Fibroblast of skin of right biceps (primary cell): Measurements from ENCODE around the gene MINAR2.

Experiments used
- DNase-seq: peaks from one replicate; pipeline ENCODE4 v3.0.0-alpha.2; 2013

The MINAR2 gene

DNA sequence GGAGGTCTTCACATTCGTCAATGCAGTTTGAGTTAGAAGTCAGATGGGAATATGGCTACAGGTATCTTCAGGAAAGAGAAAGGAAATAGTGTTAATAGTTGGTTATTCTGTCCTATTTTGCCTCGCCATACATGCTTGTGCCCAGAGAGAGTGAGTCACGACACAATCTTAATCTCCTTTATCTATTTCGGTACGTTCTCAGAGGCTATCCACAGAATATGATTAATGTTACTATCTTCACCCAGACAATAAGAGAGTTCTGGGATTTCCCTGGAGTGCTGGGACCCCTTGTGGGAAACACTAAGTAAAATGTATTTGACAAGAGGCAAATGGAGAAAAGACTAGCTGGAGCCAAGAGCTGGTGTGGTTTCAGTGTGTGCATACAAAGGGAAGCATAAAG, 25.5 kb downstream of the MINAR2 start:
- DNase-seq: no peak

DNA sequence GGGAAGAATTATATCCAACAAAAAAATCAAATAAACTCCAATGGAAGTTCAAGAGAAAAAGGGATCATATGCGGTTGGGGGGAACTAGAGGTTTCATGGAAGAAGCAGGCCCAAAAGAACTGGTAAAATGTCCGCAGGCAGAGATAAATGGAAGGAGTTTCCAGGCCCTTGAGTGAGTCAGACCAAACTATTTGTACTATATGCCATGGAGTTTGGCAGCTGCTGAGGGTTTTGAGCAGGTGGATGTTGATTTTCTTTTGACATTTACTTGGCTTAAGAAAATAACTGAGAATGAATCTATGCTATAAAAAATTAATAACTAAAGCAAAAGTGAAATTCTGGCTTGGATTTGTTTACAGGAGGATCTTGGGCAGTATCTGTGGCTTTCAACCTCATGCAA, 33.7 kb downstream of the MINAR2 start:
- DNase-seq: no peak

DNA sequence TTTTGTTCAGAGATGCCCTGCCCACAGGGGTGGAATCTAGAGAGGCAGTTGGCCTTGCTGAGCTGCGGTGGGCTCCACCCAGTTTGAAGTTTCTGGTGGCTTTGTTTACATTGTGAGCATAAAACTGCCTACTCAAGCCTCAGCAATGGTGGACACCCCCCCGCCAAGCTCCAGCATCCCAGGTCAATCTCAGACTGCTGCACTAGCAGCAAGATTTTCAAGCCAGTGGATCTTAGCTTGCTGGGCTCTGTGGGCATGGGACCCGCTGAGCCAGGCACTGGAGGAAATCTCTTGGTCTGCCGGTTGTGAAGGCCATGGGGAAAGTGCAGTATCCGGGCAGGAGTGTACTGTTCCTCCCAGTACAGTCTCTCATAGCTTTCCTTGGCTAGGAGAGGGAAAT, 55.5 kb downstream of the MINAR2 start:
- no peak for DNase-seq

GRCh38 chr5:129804705-129805104, 56.8 kb downstream of the MINAR2 start:
- no peak for DNase-seq

DNA sequence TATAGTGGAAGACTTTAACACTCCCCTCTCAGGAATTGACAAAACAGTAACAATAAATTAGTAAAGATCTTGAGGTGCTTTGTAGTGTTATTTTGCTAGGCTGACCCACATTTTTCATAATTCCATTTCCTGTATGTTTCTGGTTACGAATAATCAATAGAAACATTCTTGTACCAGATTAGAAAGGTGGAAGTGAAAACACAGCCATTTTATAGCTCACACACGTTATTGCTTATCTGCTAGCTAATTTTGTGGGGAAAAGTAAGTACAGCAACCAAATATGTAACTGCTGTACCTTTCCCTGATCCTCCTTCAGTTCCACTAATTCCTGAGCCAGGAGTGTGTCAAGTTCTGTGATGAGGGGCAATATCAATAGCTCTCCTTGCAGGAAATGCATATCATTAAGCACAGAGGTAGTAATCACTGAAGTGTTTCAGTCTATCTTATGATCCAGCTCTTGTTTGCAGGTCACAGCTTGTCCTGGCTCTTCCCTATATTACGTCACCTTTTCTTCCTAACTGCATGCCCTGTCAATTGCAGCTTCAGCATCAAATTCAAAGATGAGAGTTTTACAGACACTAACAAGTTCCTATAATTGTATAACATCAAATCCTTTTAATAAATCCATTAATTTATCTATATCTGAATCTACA, 59.4 kb downstream of the MINAR2 start:
- DNase-seq: no peak
